GM21529 (cell line): ENCODE results near the gene GGN.
"Not testable (repeated sequence)": the region's sequence is repeated elsewhere in the genome, so short reads cannot be mapped to it uniquely, and the experiment has no call there.

Experiments used
- ATAC-seq: cut with Tn5 transposase; IDR thresholded peaks from one replicate; pipeline ENCODE4 v1.9.1; 2021; ENCODE audit not compliant: unreplicated experiment

Gene GGN

GRCh38 chr19:38411898-38412297, 24.1 kb upstream of the GGN start:
- not testable (repeated sequence) for ATAC-seq

DNA sequence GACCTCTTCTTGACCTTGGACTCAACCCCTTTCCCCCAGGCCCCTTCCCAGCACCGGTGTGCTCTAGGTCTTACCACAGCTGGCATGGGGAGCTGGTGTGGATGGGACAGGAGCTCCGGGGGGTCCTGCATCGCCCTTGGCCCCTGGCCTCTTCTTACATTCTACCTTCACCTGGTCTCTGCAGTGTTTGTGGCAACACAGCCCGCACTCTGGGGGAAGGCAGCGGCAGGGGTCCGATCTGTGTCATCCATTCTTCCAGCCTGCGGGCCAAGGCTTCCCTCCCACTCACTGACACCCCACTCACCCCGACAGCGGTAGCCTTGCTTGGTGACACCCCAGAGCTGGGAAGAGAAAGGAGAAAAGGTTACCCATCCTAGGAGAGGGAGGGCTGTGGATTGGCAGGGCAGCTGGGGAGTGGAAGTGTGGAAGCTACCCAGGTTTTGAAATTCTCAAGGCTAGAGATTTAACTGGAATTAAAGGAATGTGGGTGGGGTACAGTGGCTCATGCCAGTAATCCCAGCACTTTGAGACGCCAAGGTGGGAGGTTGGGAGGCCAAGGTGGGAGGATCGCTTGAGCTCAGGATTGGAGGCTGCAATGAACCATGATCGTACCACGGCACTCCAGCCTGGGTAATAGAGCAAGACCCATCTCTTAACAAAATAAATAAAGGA, 23.3 kb upstream of the GGN start:
- no peak for ATAC-seq

DNA sequence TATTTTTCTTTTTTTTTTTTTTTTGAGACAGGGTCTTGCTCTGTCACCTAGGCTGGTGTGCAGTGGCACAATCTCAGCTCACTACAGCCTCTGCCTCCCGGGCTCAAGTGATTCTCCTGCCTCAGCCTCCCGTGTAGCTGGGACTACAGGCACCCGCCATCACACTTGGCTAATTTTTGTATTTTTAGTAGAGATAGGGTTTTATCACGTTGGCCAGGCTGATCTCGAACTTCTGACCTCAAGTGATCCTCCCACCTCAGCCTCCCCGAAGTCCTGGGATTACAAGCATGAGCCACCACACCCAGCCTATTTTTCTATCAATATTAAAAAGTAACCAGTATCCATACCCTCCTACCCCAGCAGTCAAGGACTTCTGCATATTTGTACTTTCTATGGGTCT, 22.6 kb upstream of the GGN start:
- ATAC-seq: not testable (repeated sequence)

DNA sequence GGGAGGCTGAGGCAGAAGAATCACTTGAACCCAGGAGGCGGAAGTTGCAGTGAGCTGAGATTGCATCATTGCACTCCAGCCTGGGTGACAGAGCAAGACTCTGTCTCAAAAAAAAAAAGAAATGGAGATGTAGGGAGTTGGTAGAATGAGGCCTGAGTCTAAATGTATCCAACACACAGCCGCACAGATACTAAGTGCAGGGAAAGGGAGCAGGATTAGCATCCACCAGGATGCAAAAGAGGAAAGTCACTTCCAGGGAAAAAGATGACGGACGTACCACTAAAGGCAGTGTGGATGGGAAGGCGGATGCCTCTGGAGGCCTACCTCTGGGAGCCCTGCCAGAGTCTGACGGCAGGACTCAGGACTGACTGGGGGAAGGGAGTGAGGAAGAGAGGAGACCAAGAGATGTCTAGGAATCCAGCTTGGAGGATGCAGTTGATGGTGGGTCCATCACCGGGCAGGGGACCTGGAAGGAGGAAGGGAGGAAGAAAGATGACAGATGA, 21.8 kb upstream of the GGN start:
- no peak for ATAC-seq

DNA sequence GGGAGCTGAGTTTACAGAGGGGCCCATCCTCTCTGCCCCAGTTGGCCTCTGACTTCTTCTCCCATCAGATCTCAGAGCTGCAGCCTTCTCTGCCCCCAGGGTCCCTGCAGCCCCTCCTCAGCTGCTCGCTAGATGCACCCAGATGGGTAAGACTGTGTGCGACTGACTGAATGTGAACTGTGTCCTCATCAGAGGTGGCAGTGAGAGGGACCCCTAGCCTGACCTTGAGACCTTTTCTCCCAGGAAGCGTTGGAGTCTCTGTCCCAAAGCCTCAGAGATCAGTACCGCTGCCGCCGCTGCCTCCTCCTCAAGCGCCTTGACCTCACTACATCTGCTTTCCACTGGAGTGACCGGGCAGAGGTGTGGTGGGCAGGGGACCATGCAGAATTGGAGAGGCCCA, 17.4 kb upstream of the GGN start:
- ATAC-seq: no peak

DNA sequence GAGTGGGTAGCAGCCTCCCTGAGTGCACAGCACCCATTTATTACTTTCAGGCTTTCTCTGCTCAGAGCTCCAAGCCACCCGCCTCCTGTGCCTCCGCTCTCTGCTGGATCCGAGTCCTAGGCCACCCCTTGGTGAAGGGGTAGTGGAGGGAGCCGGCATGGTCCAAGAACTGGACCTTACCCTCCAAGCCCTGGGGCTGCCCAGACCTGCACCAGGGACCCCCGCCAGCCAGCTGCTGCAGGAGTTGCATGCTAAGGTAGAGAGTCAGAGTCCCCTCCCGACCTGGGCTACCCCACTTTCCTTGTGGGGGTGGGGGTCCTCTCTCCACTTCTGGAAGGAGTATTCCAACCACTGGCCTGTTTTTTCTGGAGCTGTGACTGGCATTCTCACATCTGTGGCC, 17.0 kb upstream of the GGN start:
- no peak for ATAC-seq

- ATAC-seq: peak; percentile 88
Measured at GRCh38 chr19:38402967-38403674, 15.3 kb upstream of the GGN start, which contains the start of gene FAM98C. Gene FAM98C (plus strand): TSS chr19:38403093. CDS start chr19:38403154, 61 bp downstream.

- no peak for ATAC-seq
Measured at GRCh38 chr19:38402623-38402966, 14.8 kb upstream of the GGN start.

- ATAC-seq: no peak
Measured at GRCh38 chr19:38401148-38401547, 13.3 kb upstream of the GGN start.

GRCh38 chr19:38400361-38400760, 12.5 kb upstream of the GGN start:
- ATAC-seq: no peak

- ATAC-seq: no peak
Measured at GRCh38 chr19:38399537-38399936, 11.7 kb upstream of the GGN start.

GRCh38 chr19:38399081-38399480, 11.2 kb upstream of the GGN start:
- no peak for ATAC-seq

- no peak for ATAC-seq
Measured at GRCh38 chr19:38395381-38396114, 7.7 kb upstream of the GGN start.

DNA sequence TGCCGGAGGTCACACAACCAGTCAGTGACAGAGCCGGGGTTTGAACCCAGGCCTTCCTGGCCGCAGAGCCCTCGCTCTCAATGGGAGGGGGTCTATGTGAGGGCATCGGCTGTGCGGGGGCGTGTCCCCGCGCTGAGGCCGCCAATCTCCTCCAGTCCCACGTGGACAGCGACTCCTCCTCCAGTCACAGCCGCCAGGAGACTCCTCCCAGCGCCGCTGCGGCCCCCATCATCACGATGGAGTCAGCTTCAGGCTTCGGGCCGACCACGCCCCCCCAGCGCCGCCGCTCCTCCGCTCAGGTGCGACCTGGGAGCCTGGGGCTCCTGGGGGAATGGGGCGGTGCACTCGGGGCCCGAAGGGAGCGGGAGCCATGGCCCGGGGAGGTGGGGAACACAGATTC, 6.7 kb upstream of the GGN start:
- ATAC-seq: no peak

DNA sequence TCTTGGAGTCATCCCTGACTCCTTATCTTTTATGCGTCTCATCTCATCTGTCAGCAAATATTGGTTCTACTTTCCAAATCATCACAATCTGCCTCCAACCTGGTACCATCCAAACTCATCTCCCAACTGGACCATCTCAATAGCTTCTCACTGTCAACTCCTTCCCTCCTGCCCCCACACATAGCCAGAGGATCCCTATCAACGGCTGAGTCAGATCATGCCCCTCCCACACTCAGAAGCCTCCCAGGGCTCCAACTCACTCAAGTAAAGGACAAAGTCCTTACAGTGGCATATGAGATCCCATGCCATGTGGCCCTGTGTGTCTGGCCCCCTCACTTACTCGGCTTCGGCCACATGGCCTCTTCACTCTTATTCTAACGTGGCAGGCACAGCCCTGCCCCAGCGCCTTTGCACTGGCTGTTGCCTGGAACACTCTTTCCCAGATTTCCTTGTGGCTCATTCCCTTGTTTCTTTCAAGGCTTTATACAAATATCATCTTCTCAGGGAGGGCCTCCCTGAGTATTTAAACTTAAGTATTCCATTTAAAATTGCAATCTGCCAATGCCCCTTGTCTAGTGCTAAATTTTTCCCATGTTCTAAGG, 5.0 kb upstream of the GGN start:
- ATAC-seq: no peak

DNA sequence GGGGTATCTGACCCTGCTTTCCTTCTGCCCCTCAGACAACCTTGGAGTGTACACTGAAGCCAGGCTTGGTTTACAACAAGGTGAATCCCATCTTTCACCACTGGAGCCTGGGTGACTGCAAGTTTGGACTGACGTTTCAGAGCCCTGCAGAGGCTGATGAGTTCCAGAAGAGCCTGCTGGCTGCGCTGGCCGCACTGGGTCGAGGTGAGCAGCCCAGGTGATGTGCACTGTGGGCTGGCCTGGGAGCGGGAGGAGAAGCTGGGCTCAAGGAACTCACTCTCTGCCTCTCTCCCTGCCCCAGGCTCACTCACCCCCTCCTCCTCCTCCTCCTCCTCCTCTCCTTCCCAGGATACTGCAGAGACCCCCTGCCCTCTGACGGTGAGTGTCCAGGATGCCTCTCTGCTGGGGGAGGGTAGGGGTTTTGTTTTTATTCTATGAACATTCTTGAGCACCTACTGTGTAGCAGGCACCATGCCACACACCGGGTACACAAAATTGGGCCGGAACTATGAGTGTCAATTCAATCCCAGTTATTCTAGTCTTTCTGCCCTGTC, 4.2 kb upstream of the GGN start:
- ATAC-seq: no peak

DNA sequence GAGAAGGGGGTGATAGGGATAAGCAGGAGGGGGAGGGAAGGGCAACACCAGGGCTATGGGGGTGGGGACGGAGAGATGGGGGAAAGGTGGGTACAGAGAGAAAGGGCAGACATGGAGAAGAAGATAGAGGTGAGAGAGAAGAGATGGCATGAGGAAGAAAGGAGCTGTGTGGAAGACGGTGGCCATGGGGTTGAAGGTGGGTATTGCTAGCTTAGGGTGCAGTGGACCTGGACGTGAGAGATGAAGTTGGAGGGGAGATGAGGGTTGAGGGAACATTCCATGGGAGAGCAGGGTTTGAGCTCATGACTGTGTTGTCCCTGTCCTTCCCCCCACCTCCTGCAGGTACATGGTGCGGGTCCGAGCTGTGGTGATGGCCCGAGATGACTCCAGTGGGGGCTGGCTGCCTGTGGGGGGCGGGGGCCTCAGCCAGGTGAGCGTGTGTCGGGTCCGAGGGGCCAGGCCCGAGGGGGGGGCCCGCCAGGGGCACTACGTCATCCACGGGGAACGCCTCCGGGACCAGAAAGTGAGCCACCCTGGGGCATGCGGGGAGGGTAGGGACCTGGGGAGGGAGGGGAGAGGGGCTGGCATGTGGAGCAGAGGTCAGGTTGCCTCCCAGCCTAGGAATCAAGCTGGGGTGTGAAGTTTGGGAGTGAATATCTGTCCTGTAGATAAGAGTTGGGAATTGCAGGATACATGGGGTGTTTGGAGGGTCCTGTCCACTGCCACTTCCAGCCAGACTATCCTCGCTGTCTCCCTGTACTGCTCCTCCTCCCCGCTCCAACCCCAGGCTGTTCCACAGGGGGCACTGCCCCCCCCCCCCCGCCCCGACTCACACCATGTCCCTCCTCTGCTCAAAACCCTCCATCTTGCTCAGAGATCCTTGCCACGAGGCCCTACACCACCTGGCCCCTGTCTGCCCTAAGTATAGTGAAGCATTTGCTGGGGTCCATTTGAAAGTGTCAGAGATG, 2.4 kb upstream of the GGN start:
- ATAC-seq: no peak

DNA sequence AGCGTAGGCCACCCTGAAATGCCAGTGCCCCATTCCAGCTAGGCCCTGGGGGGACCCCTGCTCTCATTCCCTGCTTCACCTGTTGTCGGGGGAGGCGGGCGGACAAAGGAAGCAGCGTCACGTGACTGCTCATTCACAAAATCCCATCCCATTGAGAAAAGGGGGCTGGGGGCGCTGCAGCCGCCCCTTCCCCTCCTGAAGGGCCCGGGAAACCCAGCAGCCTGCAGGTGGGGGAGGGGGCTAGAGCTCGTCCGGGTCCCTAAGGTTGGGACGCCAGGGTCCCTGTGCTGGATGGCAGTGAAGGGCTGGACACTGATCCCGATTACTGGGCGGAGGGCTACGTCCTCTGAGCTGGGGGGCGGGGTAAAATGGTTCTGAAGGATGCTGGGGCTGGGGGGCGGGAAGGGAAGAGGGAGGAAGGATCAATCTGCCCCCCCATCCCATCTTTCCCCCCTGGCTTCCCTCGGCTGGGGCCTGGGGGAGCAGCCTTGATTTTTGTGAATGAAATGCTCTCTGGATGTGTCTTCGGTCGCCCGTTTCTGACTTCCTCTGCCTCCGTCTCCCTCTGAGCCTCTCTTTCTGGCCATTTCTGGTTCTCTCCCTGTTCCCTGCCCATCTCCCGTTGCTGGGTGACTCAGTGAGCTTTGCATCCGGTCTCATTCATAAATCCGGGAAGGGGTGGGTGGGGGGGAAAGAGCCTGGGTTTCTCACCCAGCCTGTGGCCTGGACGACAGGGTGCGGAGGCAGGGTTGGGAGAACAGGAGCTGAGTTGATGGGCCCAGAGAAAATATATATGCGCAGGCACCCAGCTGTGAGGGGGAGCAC, 1.5 kb upstream of the GGN start:
- no peak for ATAC-seq
